Measurements from ENCODE around the gene LRP1B. TPM values are rescaled to one million over a fixed set of nuclear protein-coding genes. Genes with fewer than 3 reads are reported as not detected.

LRP1B gene
- total and polyA plus RNA-seq, 7 experiments from 2014 or later: 0.10 TPM; not detected in 6

- Histone ChIP-seq H3K27me3 (ENCODE audit: control insufficient read depth in 2 of 2, insufficient read depth in 2 of 2, low read length in 2 of 2) (no peaks in the 10 kb centered on the region), H3K27ac (ENCODE audit: low read depth, low read length) (no peak overlapping the region), H3K36me3 (ENCODE audit: control insufficient read depth in 2 of 3, insufficient read depth in 3 of 3, low read length in 3 of 3) (no peaks in the 10 kb centered on the region), H3K4me1 (ENCODE audit: control insufficient read depth in 2 of 2, insufficient read depth in 2 of 2, low read length in 2 of 2) (no peaks in the 10 kb centered on the region), H3K9me3 (ENCODE audit: control insufficient read depth in 2 of 3, low read length in 3 of 3) (no peaks in the 10 kb centered on the region), H3K4me3 (ENCODE audit: low read length) (no peak overlapping the region)
- Mint-ChIP-seq H3K27ac (no peak overlapping the region), H3K36me3 (peaks cover 0 to 8% (median 0%) of the 10 kb centered on the region in 5 donors), H3K4me1 (no peaks in the 10 kb centered on the region), H3K9me3 (peaks cover 7 to 55% (median 19%) of the 10 kb centered on the region in 11 donors), H3K4me3 (no peak overlapping the region), H3K27me3 (no peaks in the 10 kb centered on the region)
- intact Hi-C loops (cut with micrococcal nuclease): no loop called here
- no peak for ATAC-seq
- ChIA-PET POLR2A (no interaction called here), CTCF (no interaction called here)
- DNase-seq: no peak
Observed at GRCh38 chr2:141814150-141814549, 316.7 kb downstream of the LRP1B start.

GRCh38 chr2:141810148-141810547 is 320.7 kb downstream of the LRP1B start:
- ChIA-PET POLR2A (no interaction called here), CTCF (interaction anchor here (0.7 kb wide), 1 partner anchor 12 kb away, joined by 3 read pairs; no protein-coding TSS in a partner anchor)
- no peak overlapping the region for H3K4me3 ChIP-seq (ENCODE audit: low read length)
- H3K27ac ChIP-seq (ENCODE audit: low read depth, low read length): no peak overlapping the region
- no peaks in the 10 kb centered on the region for H3K4me1 Mint-ChIP-seq
- DNase-seq (no peak), ATAC-seq (no peak)
- H3K36me3 ChIP-seq (ENCODE audit: control insufficient read depth in 2 of 3, insufficient read depth in 3 of 3, low read length in 3 of 3): no peaks in the 10 kb centered on the region
- no peak overlapping the region for H3K4me3 Mint-ChIP-seq
- H3K27me3 ChIP-seq (ENCODE audit: control insufficient read depth in 2 of 2, insufficient read depth in 2 of 2, low read length in 2 of 2): no peaks in the 10 kb centered on the region
- peaks cover 7 to 62% (median 16%) of the 10 kb centered on the region in 11 donors for H3K9me3 Mint-ChIP-seq
- H3K36me3 Mint-ChIP-seq: peaks cover 0 to 8% (median 0%) of the 10 kb centered on the region in 5 donors
- H3K27ac Mint-ChIP-seq: no peak overlapping the region
- H3K27me3 Mint-ChIP-seq: no peaks in the 10 kb centered on the region
- H3K4me1 ChIP-seq (ENCODE audit: control insufficient read depth in 2 of 2, insufficient read depth in 2 of 2, low read length in 2 of 2): no peaks in the 10 kb centered on the region
- intact Hi-C loops (cut with micrococcal nuclease): no loop called here
- no peaks in the 10 kb centered on the region for H3K9me3 ChIP-seq (ENCODE audit: control insufficient read depth in 2 of 3, low read length in 3 of 3)

GRCh38 chr2:141806090-141806489 is 324.7 kb downstream of the LRP1B start:
- H3K4me1 ChIP-seq (ENCODE audit: control insufficient read depth in 2 of 2, insufficient read depth in 2 of 2, low read length in 2 of 2): no peaks in the 10 kb centered on the region
- DNase-seq (no peak), ATAC-seq (no peak)
- H3K4me3 ChIP-seq (ENCODE audit: low read length): no peak overlapping the region
- peaks cover 0 to 23% (median 5%) of the 10 kb centered on the region in 11 donors for H3K9me3 Mint-ChIP-seq
- no peaks in the 10 kb centered on the region for H3K4me1 Mint-ChIP-seq
- H3K27me3 Mint-ChIP-seq: no peaks in the 10 kb centered on the region
- no peak overlapping the region for H3K27ac Mint-ChIP-seq
- H3K27me3 ChIP-seq (ENCODE audit: control insufficient read depth in 2 of 2, insufficient read depth in 2 of 2, low read length in 2 of 2): no peaks in the 10 kb centered on the region
- H3K36me3 ChIP-seq (ENCODE audit: control insufficient read depth in 2 of 3, insufficient read depth in 3 of 3, low read length in 3 of 3): no peaks in the 10 kb centered on the region
- H3K27ac ChIP-seq (ENCODE audit: low read depth, low read length): no peak overlapping the region
- no peak overlapping the region for H3K4me3 Mint-ChIP-seq
- ChIA-PET POLR2A (no interaction called here), CTCF (no interaction called here)
- no peaks in the 10 kb centered on the region for H3K36me3 Mint-ChIP-seq
- no peaks in the 10 kb centered on the region for H3K9me3 ChIP-seq (ENCODE audit: control insufficient read depth in 2 of 3, low read length in 3 of 3)
- intact Hi-C loops (cut with micrococcal nuclease): no loop called here

- DNase-seq: no peak
- Mint-ChIP-seq H3K36me3 (no peaks in the 10 kb centered on the region), H3K4me1 (no peaks in the 10 kb centered on the region), H3K4me3 (no peak overlapping the region), H3K27ac (no peak overlapping the region), H3K27me3 (no peaks in the 10 kb centered on the region), H3K9me3 (peaks cover 0 to 22% (median 4%) of the 10 kb centered on the region in 11 donors)
- H3K4me1 ChIP-seq (ENCODE audit: control insufficient read depth in 2 of 2, insufficient read depth in 2 of 2, low read length in 2 of 2): no peaks in the 10 kb centered on the region
- ChIA-PET CTCF (no interaction called here), POLR2A (no interaction called here)
- no peaks in the 10 kb centered on the region for H3K9me3 ChIP-seq (ENCODE audit: control insufficient read depth in 2 of 3, low read length in 3 of 3)
- intact Hi-C loops (cut with micrococcal nuclease): no loop called here
- H3K36me3 ChIP-seq (ENCODE audit: control insufficient read depth in 2 of 3, insufficient read depth in 3 of 3, low read length in 3 of 3): no peaks in the 10 kb centered on the region
- H3K4me3 ChIP-seq (ENCODE audit: low read length): no peak overlapping the region
- no peak for ATAC-seq
- H3K27me3 ChIP-seq (ENCODE audit: control insufficient read depth in 2 of 2, insufficient read depth in 2 of 2, low read length in 2 of 2): no peaks in the 10 kb centered on the region
- no peak overlapping the region for H3K27ac ChIP-seq (ENCODE audit: low read depth, low read length)
Observed at GRCh38 chr2:141805302-141805701, 325.5 kb downstream of the LRP1B start.

GRCh38 chr2:141796449-141796848 is 334.4 kb downstream of the LRP1B start:
- no peak overlapping the region for H3K4me3 Mint-ChIP-seq

GRCh38 chr2:141791521-141791920 is 339.3 kb downstream of the LRP1B start:
- ATAC-seq (no peak), DNase-seq (no peak)
- Histone ChIP-seq H3K9me3 (ENCODE audit: control insufficient read depth in 2 of 3, low read length in 3 of 3) (no peaks in the 10 kb centered on the region), H3K27ac (ENCODE audit: low read depth, low read length) (no peak overlapping the region), H3K4me1 (ENCODE audit: control insufficient read depth in 2 of 2, insufficient read depth in 2 of 2, low read length in 2 of 2) (no peaks in the 10 kb centered on the region), H3K4me3 (ENCODE audit: low read length) (no peak overlapping the region), H3K36me3 (ENCODE audit: control insufficient read depth in 2 of 3, insufficient read depth in 3 of 3, low read length in 3 of 3) (no peaks in the 10 kb centered on the region), H3K27me3 (ENCODE audit: control insufficient read depth in 2 of 2, insufficient read depth in 2 of 2, low read length in 2 of 2) (no peaks in the 10 kb centered on the region)
- no peaks in the 10 kb centered on the region for H3K36me3 Mint-ChIP-seq
- H3K27ac Mint-ChIP-seq: no peak overlapping the region
- ChIA-PET CTCF (no interaction called here), POLR2A (no interaction called here)
- H3K4me3 Mint-ChIP-seq: no peak overlapping the region
- no peaks in the 10 kb centered on the region for H3K4me1 Mint-ChIP-seq
- H3K27me3 Mint-ChIP-seq: no peaks in the 10 kb centered on the region
- peaks cover 0 to 9% (median 0%) of the 10 kb centered on the region in 11 donors for H3K9me3 Mint-ChIP-seq
- intact Hi-C loops (cut with micrococcal nuclease): no loop called here

More at GRCh38 chr2:141796449-141796848, 334.4 kb downstream of the LRP1B start:
- peaks cover 0 to 13% (median 0%) of the 10 kb centered on the region in 11 donors for H3K9me3 Mint-ChIP-seq
- ATAC-seq: no peak
- Histone ChIP-seq H3K9me3 (ENCODE audit: control insufficient read depth in 2 of 3, low read length in 3 of 3) (no peaks in the 10 kb centered on the region), H3K27ac (ENCODE audit: low read depth, low read length) (no peak overlapping the region), H3K36me3 (ENCODE audit: control insufficient read depth in 2 of 3, insufficient read depth in 3 of 3, low read length in 3 of 3) (no peaks in the 10 kb centered on the region), H3K4me1 (ENCODE audit: control insufficient read depth in 2 of 2, insufficient read depth in 2 of 2, low read length in 2 of 2) (no peaks in the 10 kb centered on the region), H3K27me3 (ENCODE audit: control insufficient read depth in 2 of 2, insufficient read depth in 2 of 2, low read length in 2 of 2) (no peaks in the 10 kb centered on the region), H3K4me3 (ENCODE audit: low read length) (no peak overlapping the region)
- H3K27ac Mint-ChIP-seq: no peak overlapping the region
- CTCF ChIA-PET: no interaction called here
- H3K27me3 Mint-ChIP-seq: no peaks in the 10 kb centered on the region
- DNase-seq: no peak
- POLR2A ChIA-PET: no interaction called here
- no peaks in the 10 kb centered on the region for H3K36me3 Mint-ChIP-seq
- H3K4me1 Mint-ChIP-seq: no peaks in the 10 kb centered on the region
- intact Hi-C loops (cut with micrococcal nuclease): no loop called here

- intact Hi-C loops (cut with micrococcal nuclease): no loop called here
- Mint-ChIP-seq H3K36me3 (no peaks in the 10 kb centered on the region), H3K4me1 (no peaks in the 10 kb centered on the region), H3K27ac (no peak overlapping the region), H3K9me3 (peaks cover 0 to 7% (median 0%) of the 10 kb centered on the region in 11 donors), H3K4me3 (no peak overlapping the region), H3K27me3 (no peaks in the 10 kb centered on the region)
- DNase-seq: no peak
- Histone ChIP-seq H3K9me3 (ENCODE audit: control insufficient read depth in 2 of 3, low read length in 3 of 3) (no peaks in the 10 kb centered on the region), H3K27ac (ENCODE audit: low read depth, low read length) (no peak overlapping the region), H3K4me3 (ENCODE audit: low read length) (no peak overlapping the region), H3K27me3 (ENCODE audit: control insufficient read depth in 2 of 2, insufficient read depth in 2 of 2, low read length in 2 of 2) (no peaks in the 10 kb centered on the region), H3K4me1 (ENCODE audit: control insufficient read depth in 2 of 2, insufficient read depth in 2 of 2, low read length in 2 of 2) (no peaks in the 10 kb centered on the region), H3K36me3 (ENCODE audit: control insufficient read depth in 2 of 3, insufficient read depth in 3 of 3, low read length in 3 of 3) (no peaks in the 10 kb centered on the region)
- POLR2A ChIA-PET: no interaction called here
- CTCF ChIA-PET: no interaction called here
- ATAC-seq: no peak
Observed at GRCh38 chr2:141782574-141782973, 348.2 kb downstream of the LRP1B start.

All from naive thymus-derived CD4-positive, alpha-beta T cell (primary cell).